NCI-H187 treated with DMSO at 0.1 percent for 48 hours (cell line): ENCODE measurements around the gene DCK.

Experiments
- DNase-seq: peaks from one replicate; lab custom pipeline; 2025; lab: John Stamatoyannopoulos, UW

DCK gene

DNA sequence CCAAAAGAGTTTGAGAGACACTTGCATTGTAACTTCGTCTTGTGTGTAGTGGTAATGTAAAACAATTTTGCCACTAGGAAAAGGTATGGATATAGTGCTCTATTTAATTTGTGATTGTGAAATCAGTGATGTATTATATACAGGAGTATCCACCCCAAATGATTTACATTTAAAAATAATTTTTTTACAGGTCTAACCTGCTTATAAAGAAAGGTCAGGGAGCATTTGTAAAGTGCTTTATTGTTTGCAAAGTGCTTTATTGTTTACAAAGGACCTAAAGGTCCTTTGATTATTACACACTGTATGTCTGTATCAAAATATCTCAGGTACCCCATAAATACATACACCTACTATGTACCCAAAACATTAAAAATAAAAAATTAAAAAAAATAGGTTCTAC is 70.3 kb downstream of the DCK start:
- DNase-seq: no peak

DNA sequence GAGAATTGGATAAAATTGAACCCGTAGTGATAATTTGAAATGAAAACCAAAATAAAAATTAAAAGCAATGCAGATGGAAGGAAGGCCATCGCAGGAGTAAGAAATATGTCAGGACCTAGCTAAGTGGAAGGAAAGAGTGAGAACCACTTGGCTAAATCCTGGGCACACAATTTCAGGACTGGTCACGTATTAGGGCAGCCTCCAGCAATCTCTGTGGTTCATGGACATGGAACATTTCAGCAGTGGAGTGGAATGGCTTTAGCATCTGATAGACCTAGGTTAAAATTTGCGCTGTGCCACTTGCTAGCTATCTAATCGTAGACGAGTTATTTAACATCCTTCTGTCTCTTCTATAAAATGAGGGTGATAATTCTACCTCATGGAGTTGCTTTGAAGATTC is 71.1 kb downstream of the DCK start:
- no peak for DNase-seq

- DNase-seq: no peak
Measured at GRCh38 chr4:71065991-71066510, 72.6 kb downstream of the DCK start.

- no peak for DNase-seq
Measured at GRCh38 chr4:71066737-71067716, 73.6 kb downstream of the DCK start.

GRCh38 chr4:71069063-71069462 is 75.6 kb downstream of the DCK start:
- DNase-seq: no peak

GRCh38 chr4:71070015-71070414 is 76.6 kb downstream of the DCK start:
- DNase-seq: no peak

GRCh38 chr4:71074452-71075299 is 81.2 kb downstream of the DCK start:
- DNase-seq: no peak
